DMS114 treated with DMSO at 0.1 percent for 48 hours (cell line): ENCODE measurements around the gene ZNF738.

ENCODE experiments used
- DNase-seq: peaks from one replicate; lab custom pipeline; 2025; ENCODE audit not compliant: unreplicated experiment; lab: John Stamatoyannopoulos, UW

Gene ZNF738

DNA sequence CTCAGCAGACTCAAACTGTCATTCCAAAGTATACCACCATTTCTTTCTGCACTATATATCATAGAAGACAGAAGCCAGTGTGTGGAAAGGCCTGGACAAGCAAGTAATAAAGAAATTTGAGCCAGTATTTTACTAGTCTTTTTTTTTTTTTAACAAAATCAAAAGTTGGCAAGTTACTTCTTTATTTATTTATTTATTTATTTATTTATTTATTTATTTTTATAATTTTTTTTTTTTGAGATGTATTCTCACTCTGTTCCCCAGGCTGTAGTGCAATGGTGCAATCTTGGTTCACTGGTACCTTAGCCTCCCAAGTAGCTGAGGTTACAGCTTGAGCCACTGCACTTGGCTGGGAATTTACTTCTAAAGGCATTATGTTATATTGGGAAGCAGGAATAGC, 63.4 kb downstream of the ZNF738 start:
- DNase-seq, result no peak

DNA sequence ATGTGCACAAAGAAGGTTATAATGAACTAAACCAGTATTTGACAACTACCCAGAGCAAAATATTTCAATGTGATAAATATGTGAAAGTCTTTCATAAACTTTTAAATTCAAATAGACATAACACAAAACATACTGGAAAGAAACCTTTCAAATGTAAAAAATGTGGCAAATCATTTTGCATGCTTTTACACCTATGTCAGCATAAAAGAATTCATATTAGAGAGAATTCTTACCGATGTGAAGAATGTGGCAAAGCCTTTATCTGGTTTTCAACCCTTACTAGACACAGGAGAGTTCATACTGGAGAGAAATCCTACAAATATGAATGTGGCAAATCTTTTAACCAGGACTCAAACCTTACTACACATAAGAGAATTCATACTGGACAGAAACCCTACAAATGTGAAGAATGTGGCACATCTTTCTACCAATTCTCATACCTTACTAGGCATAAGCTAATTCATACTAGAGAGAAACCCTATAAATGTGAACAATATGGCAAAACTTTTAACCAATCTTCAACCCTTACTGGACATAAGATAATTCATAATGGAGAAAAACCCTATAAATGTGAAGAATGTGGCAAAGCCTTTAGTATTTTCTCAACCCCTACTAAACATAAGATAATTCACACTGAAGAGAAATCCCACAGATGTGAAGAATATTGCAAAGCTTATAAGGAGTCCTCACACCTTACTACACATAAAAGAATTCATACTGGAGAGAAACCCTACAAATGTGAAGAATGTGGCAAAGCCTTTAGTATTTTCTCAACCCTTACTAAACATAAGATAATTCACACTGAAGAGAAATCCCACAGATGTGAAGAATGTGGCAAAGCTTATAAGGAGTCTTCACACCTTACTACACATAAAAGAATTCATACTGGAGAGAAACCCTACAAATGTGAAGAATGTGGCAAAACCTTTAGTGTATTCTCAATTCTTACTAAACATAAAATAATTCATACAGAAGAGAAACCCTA, 64.5 kb downstream of the ZNF738 start:
- no peak for DNase-seq
